ENCODE measurements around the gene ZFHX3. TPM values are rescaled to one million over a fixed set of nuclear protein-coding genes. Genes with fewer than 3 reads are reported as not detected.
A peak's percentile ranks its signal among the peaks of the same experiment; 100 is the strongest.

The ZFHX3 gene
- total and polyA plus RNA-seq, 2 of the 8 experiments (the other 6 are each of a cell fraction or from before 2014, with no cell fraction given) = 0.08 to 0.99 TPM

GRCh38 chr16:72846594-72846993 is 201.3 kb downstream of the ZFHX3 start:
- no peak overlapping the region for H3K23ac ChIP-seq (ENCODE audit: insufficient read length)
- H2BK120ac ChIP-seq (replicated peaks; ENCODE audit: low read depth, low read length) = no peak overlapping the region
- H3K4ac ChIP-seq (replicated peaks; ENCODE audit: insufficient read length, low read depth, low read length) = no peak overlapping the region
- H3K56ac ChIP-seq (replicated peaks; ENCODE audit: insufficient read length, low read depth, low read length) = no peak overlapping the region
- DNase-seq (ENCODE audit: low read depth in 1 of 2, low spot score in 2 of 2) (no peak), FAIRE-seq (no peak)
- POLR2A ChIA-PET (ENCODE audit: partially characterized antibody) = no interaction called here
- no peak overlapping the region for H3K27ac ChIP-seq (ENCODE audit: low read depth, low read length)
- H3K4me3 ChIP-seq (ENCODE audit: extremely low read depth in 1 of 4, insufficient read depth in 2 of 4, low read depth in 3 of 4, low read length in 4 of 4) = no peak overlapping the region
- H4K20me1 ChIP-seq (replicated peaks in 1 of 2; ENCODE audit: control insufficient read depth in 1 of 2, insufficient read depth in 2 of 2, low read length in 2 of 2) = peaks cover 0 to 7% of the 10 kb centered on the region in 2 experiments
- H2AFZ ChIP-seq (ENCODE audit: low read length) = no peak overlapping the region
- H2BK5ac ChIP-seq (ENCODE audit: low read depth, low read length) = no peak overlapping the region
- 88% methylated on average over 7 of the region's 8 CpGs; no CpG with 5 or more reads in 1 of the 2 experiments for WGBS, 2 experiments (ENCODE audit: extremely low coverage in 1 of 2, insufficient coverage in 1 of 2, insufficient read length in 1 of 2, insufficient replicate concordance in 2 of 2, low coverage in 1 of 2, low lambda C conversion rate in 2 of 2, missing lambda C conversion rate in 1 of 2)
- no peak overlapping the region for H3K14ac ChIP-seq (ENCODE audit: insufficient read length)
- H3K79me2 ChIP-seq (ENCODE audit: control insufficient read depth in 1 of 2, insufficient read depth in 2 of 2, low read length in 2 of 2) = no peaks in the 10 kb centered on the region
- H3K4me2 ChIP-seq (ENCODE audit: insufficient read depth in 1 of 2, low read depth in 2 of 2, low read length in 2 of 2) = no peak overlapping the region
- H3K18ac ChIP-seq (ENCODE audit: extremely low read depth, low read length) = 0 out of 2 replicates have a peak overlapping the region, but pooled peaks have one; percentile 27
- H2BK12ac ChIP-seq (ENCODE audit: low read depth, low read length) = no peak overlapping the region
- CTCF ChIA-PET (ENCODE audit: partially characterized antibody) = interaction anchor here (0.6 to 25.5 kb wide), 28 partner anchors 5 to 722 kb away, joined by 3 to 376 read pairs (median 4); no protein-coding TSS in a partner anchor
- no peak overlapping the region; the same call in 1 of the 2 replicates for H4K8ac ChIP-seq (ENCODE audit: extremely low read depth, insufficient read depth, low read length)
- no peaks in the 10 kb centered on the region for H3K9me3 ChIP-seq (ENCODE audit: insufficient read depth in 2 of 2, low read depth in 1 of 2, low read length in 1 of 2)
- H2BK20ac ChIP-seq (ENCODE audit: low read length) = no peak overlapping the region
- 0 out of 2 replicates have a peak overlapping the region, but pooled peaks have one; percentile 53 for H2AK5ac ChIP-seq (ENCODE audit: low read depth, low read length)
- no peak overlapping the region for H4K5ac ChIP-seq (ENCODE audit: insufficient read length, low read depth, low read length)
- no peak overlapping the region for H3K9ac ChIP-seq (replicated peaks in 1 of 4; ENCODE audit: extremely low read depth in 1 of 4, low read depth in 3 of 4, low read length in 3 of 4)
- H3K23me2 ChIP-seq (ENCODE audit: low read depth, low read length) = no peaks in the 10 kb centered on the region; the same call in 1 of the 2 replicates
- H3K36me3 ChIP-seq (ENCODE audit: control insufficient read depth in 2 of 4, insufficient read depth in 4 of 4, low read length in 3 of 4) = no peaks in the 10 kb centered on the region
- peaks cover 0 to 9% (median 3%) of the 10 kb centered on the region in 4 experiments; a peak in 3 of 7 replicates for H3K4me1 ChIP-seq (replicated peaks in 1 of 4; ENCODE audit: control insufficient read depth in 3 of 4, insufficient read depth in 4 of 4, low read length in 3 of 4)
- no peak overlapping the region for H2BK15ac ChIP-seq (ENCODE audit: low read length)
- H3K27me3 ChIP-seq (replicated peaks in 1 of 4; ENCODE audit: control insufficient read depth in 3 of 4, extremely low read depth in 1 of 4, insufficient read depth in 3 of 4, low read length in 3 of 4) = no peaks in the 10 kb centered on the region
- H4K91ac ChIP-seq (replicated peaks; ENCODE audit: insufficient read length, low read length) = no peak overlapping the region
- H3K79me1 ChIP-seq (ENCODE audit: low read depth, low read length) = no peaks in the 10 kb centered on the region
- TF ChIP-seq YY1 (IDR thresholded peaks at IDR 0.05; ENCODE audit: low read depth, low read length) (no peak), CHD1 (IDR thresholded peaks at IDR 0.05; ENCODE audit: low read depth, low read length) (no peak), TBP (IDR thresholded peaks at IDR 0.05; ENCODE audit: low read depth, low read length) (no peak), HDAC2 (IDR thresholded peaks at IDR 0.05; ENCODE audit: borderline replicate concordance in 1 of 2, low read depth in 2 of 2, low read length in 2 of 2) (no peak), TAF7 (optimal IDR thresholded peaks at IDR 0.05; ENCODE audit: borderline replicate concordance, low read depth, low read length) (no peak), MAFK (IDR thresholded peaks at IDR 0.05; ENCODE audit: low read depth, low read length) (no peak), GABPA (IDR thresholded peaks at IDR 0.05; ENCODE audit: borderline replicate concordance, insufficient read depth, low read length) (no peak), CBX5 (IDR thresholded peaks at IDR 0.05; ENCODE audit: low read depth, low read length) (no peak), EP300 (IDR thresholded peaks at IDR 0.05; ENCODE audit: borderline replicate concordance in 1 of 2, low read depth in 2 of 2, low read length in 2 of 2) (no peak), RFX5 (IDR thresholded peaks at IDR 0.05; ENCODE audit: borderline replicate concordance, low read depth, low read length) (no peak), CREB1 (IDR thresholded peaks at IDR 0.05) (no peak), SIX5 (IDR thresholded peaks at IDR 0.05; ENCODE audit: low read depth, low read length) (no peak), CEBPB (IDR thresholded peaks at IDR 0.05; ENCODE audit: low read depth, low read length) (no peak), BCL11A (IDR thresholded peaks at IDR 0.05; ENCODE audit: low read depth in 2 of 2, low read length in 2 of 2) (no peak)
